Measurements from ENCODE around the gene RRP36. TPM values are rescaled to one million over a fixed set of nuclear protein-coding genes. Genes with fewer than 3 reads are reported as not detected.
A peak's percentile ranks its signal among the peaks of the same experiment; 100 is the strongest.
"Not testable (repeated sequence)": the region's sequence is repeated elsewhere in the genome, so short reads cannot be mapped to it uniquely, and the experiment has no call there.

The RRP36 gene
- total RNA-seq, 2 experiments from 2014 or later = 63.8 to 65.6 TPM

DNA sequence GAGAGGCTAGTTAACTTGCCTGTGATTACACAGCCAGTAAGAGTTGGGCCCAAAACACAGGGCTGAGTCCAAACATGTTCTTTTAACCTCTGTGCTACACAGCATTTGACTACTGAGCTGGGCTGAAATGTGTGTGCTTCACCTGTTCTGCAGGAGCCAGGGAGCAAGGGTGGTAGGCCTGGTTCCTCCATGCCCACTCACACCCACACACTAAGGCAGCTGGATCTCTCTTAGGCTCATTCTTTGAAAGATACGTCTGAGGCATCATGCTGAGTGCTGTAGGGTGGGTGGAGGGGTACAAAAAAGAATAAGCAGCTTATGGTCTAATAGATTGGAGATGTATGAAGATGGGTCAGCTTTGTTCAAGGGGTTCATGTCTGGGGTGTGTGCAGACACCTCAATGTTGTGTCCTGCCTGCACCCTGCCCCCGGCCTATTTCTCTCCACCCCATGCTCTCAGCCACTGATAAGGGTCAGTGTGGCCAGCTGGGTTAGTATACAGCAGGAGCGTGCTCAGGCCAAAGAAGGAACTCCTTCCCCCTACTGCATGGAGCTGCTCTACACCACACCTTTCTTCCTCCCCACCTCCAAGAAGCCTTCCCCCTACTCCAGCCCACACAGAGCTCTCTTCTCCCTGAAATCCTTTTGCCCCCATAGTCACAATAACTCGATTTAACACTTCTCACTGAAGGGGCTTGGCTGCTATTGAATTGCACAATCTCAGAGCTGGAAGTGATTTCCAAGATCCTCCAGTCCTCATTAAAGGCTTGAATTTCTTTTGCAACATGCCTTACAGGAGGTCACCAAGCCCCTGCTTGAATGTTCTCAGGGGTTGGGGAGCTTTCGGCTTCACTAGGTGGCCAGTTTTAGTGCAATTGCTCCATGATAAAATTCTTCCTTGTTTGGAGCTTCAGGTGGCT, 33.6 kb upstream of the RRP36 start:
- H3K27ac Mint-ChIP-seq = no peak overlapping the region
- ATAC-seq (ENCODE audit: low read depth) (no peak), DNase-seq (no peak)
- no peaks in the 10 kb centered on the region for H3K27me3 Mint-ChIP-seq
- peaks cover 22% of the 10 kb centered on the region for H3K36me3 Mint-ChIP-seq
- no peak overlapping the region for H3K4me3 Mint-ChIP-seq
- H3K4me1 Mint-ChIP-seq = peaks cover 42% of the 10 kb centered on the region
- no peaks in the 10 kb centered on the region for H3K9me3 Mint-ChIP-seq
- POLR2A ChIA-PET = interaction anchor here (0.6 to 2.3 kb wide), 5 partner anchors 9 to 66 kb away, joined by 3 to 16 read pairs (median 5); partner anchors contain the start of genes CNPY3, CUL7, PEX6 and RRP36

DNA sequence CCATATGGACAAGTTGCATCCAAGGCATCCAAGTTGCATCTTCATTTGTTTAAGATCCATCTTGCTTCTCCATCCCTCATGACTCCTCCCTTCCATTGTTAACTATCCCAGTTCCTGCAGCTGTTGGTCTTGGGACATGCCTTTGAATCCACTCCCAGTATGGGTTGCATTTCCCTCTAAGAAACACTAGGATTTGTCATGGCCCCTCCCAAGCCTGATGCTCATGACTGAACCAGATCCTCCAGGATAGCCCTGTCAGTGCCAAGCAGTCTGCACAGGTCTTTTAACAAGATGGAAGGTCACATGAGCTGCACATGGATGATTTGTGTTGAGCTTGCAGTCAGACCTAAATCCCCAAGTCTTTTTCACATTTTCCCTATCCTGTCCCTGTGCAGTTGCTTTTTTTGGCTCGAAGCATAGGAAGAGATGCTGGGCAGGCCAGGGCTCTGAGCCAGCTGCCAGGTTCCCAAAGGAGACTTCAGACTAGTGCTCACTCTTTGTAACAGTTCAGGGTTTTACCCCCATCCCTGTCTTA, 32.9 kb upstream of the RRP36 start:
- Mint-ChIP-seq H3K36me3 (peaks cover 25% of the 10 kb centered on the region), H3K27me3 (no peaks in the 10 kb centered on the region), H3K4me3 (no peak overlapping the region), H3K9me3 (no peaks in the 10 kb centered on the region), H3K4me1 (peaks cover 43% of the 10 kb centered on the region), H3K27ac (no peak overlapping the region)
- no peak for ATAC-seq (ENCODE audit: low read depth)
- POLR2A ChIA-PET = interaction anchor here (0.6 to 2.3 kb wide), 5 partner anchors 10 to 65 kb away, joined by 3 to 16 read pairs (median 5); partner anchors contain the start of genes CNPY3, CUL7, PEX6 and RRP36
- no peak for DNase-seq

DNA sequence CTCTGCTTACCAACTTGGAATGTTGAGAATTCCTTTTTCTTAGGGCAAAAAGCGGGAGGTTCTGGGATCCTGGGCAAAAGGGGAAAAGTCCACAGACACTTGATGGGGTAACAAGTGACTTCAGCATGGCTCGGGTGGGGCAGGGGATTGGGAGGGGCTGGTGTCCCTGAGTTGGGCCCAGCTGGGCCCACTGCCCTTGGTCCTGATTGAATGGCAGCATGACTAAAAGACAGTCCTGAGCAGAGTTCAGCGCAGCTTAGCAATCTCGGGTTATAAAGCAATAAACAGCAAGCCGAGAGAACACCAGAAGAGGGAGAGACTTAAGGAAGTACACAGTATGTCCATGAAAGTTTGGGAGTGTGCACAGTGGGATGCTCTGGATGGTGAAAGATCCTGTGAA, 31.5 kb upstream of the RRP36 start:
- Mint-ChIP-seq H3K9me3 (no peaks in the 10 kb centered on the region), H3K4me1 (peaks cover 39% of the 10 kb centered on the region), H3K27ac (no peak overlapping the region), H3K36me3 (peaks cover 26% of the 10 kb centered on the region), H3K4me3 (no peak overlapping the region), H3K27me3 (no peaks in the 10 kb centered on the region)
- DNase-seq = no peak
- POLR2A ChIA-PET = interaction anchor here (1.0 kb wide), 1 partner anchor 11 kb away, joined by 3 read pairs; the partner anchor contains the start of gene PEX6
- ATAC-seq (ENCODE audit: low read depth) = no peak

DNA sequence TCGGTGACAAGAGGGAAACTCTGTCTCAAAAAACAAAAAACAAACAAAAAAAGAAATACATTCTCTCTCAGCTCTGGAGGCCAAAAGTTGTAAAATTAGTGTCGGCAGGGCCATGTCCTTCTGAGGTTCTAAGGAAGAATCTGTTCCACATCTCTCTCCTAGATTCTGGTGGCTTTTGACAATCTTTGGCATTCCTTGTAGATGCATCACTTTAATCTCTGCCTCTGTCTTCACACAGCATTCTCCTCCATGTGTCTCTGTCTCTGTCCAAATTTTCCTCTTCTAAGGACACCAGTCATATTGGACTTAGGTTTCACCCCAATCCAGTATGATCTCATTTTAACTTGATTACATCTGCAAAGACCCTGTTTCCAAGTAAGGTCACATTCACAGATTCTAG, 28.0 kb upstream of the RRP36 start:
- H3K4me1 Mint-ChIP-seq = peaks cover 11% of the 10 kb centered on the region
- POLR2A ChIA-PET = interaction anchor here (1.6 kb wide), 1 partner anchor 9 kb away, joined by 5 read pairs; the partner anchor contains the start of gene PPP2R5D
- no peak overlapping the region for H3K27ac Mint-ChIP-seq
- no peaks in the 10 kb centered on the region for H3K9me3 Mint-ChIP-seq
- DNase-seq (no peak), ATAC-seq (ENCODE audit: low read depth) (no peak)
- no peaks in the 10 kb centered on the region for H3K27me3 Mint-ChIP-seq
- no peak overlapping the region for H3K4me3 Mint-ChIP-seq
- peaks cover 20% of the 10 kb centered on the region for H3K36me3 Mint-ChIP-seq

DNA sequence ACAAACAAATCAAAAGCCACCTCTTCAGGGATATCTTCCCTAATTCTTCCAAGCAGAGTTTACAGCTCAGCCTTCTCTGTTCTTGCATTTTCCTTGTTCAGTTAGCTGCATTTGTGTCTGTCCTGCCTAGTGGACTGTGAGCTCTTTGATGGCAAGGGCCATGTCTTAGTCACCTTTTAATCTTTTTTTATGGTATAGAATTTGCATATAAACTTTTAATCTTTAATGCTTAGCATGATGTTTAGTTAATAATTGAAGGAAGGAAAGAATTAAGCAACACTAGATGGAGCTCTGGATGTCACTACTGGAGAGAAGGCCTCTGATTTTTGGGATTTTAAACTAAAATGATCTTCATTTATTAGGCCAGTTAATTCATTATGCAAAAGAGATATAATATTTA, 24.9 kb upstream of the RRP36 start:
- Mint-ChIP-seq H3K4me3 (no peak overlapping the region), H3K9me3 (no peaks in the 10 kb centered on the region), H3K27me3 (no peaks in the 10 kb centered on the region), H3K4me1 (peaks cover 2% of the 10 kb centered on the region), H3K36me3 (peaks cover 7% of the 10 kb centered on the region), H3K27ac (no peak overlapping the region)
- POLR2A ChIA-PET = no interaction called here
- no peak for DNase-seq
- ATAC-seq (ENCODE audit: low read depth) = no peak

DNA sequence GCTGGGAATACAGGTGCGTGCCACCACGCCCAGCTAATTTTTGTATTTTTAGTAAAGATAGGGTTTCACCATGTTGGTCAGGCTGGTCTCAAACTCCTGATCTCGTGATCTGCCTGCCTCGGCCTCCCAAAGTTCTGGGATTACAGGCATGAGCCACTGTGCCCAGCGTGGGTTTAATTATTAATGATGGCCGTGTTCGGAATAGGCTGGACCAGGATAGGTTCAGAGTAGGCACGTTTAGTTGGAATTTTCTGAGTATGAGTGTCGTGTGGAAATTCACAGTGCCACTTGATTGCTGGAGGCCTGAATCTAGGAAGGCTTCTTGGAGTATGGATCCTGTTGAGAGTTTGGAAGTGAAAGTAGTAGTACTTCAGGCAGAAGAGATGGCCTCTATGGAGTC, 23.2 kb upstream of the RRP36 start:
- not testable (repeated sequence) for ATAC-seq (ENCODE audit: low read depth); H3K27ac Mint-ChIP-seq; H3K9me3 Mint-ChIP-seq

DNA sequence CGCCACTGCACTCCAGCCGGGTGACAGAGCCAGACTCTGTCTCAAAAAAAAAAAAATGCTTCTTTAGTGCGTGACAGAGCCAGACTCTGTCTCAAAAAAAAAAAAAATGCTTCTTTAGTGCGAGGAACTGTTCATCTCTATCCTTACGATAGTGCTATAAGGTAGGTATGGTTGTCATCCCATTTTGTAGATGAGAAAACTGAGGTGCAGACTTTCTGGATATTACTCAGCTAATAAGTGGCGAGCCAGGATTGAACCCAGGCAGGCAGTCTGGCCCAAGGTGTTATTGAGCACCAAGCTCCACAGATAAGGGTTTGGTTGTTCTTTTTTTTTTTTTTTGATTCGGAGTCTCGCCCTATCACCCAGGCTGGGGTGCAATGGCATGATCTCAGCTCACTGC, 19.6 kb upstream of the RRP36 start:
- no peak overlapping the region for H3K27ac Mint-ChIP-seq
- ATAC-seq (ENCODE audit: low read depth) (no peak), DNase-seq (no peak)
- H3K36me3 Mint-ChIP-seq = peaks cover 6% of the 10 kb centered on the region
- H3K4me1 Mint-ChIP-seq = no peaks in the 10 kb centered on the region
- H3K9me3 Mint-ChIP-seq = no peaks in the 10 kb centered on the region
- no peaks in the 10 kb centered on the region for H3K27me3 Mint-ChIP-seq
- POLR2A ChIA-PET = interaction anchor here (0.7 kb wide), 1 partner anchor 11 kb away, joined by 3 read pairs; no protein-coding TSS in a partner anchor
- H3K4me3 Mint-ChIP-seq = no peak overlapping the region

More for the DNA sequence above, 23.2 kb upstream of the RRP36 start:
- H3K4me1 Mint-ChIP-seq, H3K36me3 Mint-ChIP-seq, POLR2A ChIA-PET, H3K4me3 Mint-ChIP-seq, DNase-seq, H3K27me3 Mint-ChIP-seq: not testable (repeated sequence)

DNA sequence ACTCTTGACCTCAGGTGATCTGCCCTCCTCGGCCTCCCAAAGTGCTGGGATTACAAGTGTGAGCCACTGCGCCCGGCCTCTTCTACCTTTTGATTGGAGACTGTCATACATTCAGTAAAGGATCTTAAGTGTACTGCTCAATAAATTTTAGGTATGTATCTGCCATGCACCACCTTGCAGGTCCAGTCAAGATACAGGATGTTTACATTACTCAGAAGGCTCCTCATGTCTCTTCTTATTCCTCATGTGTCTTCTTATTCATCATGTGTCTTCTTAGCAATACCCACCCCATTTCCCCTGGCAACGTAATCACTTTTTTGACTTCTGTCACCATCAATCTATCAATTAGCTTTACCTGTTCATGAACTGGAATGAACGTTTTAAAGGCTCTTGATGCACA, 15.6 kb upstream of the RRP36 start:
- no peak for ATAC-seq (ENCODE audit: low read depth)
- H3K27me3 Mint-ChIP-seq = no peaks in the 10 kb centered on the region
- H3K27ac Mint-ChIP-seq = no peak overlapping the region
- H3K9me3 Mint-ChIP-seq = no peaks in the 10 kb centered on the region
- H3K4me3 Mint-ChIP-seq = no peak overlapping the region
- no peak for DNase-seq
- H3K4me1 Mint-ChIP-seq = no peaks in the 10 kb centered on the region
- POLR2A ChIA-PET = no interaction called here
- H3K36me3 Mint-ChIP-seq = peaks cover 15% of the 10 kb centered on the region

DNA sequence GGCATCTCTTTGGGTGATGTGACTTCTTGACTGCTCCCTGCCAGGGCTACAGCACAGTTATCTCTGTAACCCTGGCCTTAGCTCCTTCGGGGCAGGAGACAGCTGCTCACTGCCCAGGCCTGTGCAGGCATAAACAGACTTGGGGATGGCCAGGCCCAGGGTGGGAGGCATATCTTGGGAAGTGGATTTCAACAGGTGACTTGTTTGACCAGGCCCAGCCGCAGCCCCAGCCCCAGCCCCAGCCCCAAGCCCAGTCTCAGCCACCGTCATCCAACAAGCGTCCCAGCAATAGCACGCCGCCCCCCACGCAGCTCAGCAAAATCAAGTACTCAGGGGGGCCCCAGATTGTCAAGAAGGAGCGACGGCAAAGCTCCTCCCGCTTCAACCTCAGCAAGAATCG, 15.2 kb upstream of the RRP36 start:
- no peak for ATAC-seq (ENCODE audit: low read depth)
- POLR2A ChIA-PET = interaction anchor here (1.0 kb wide), 1 partner anchor 47 kb away, joined by 3 read pairs; the partner anchor contains the start of gene CUL7
- Mint-ChIP-seq H3K27ac (no peak overlapping the region), H3K36me3 (peaks cover 17% of the 10 kb centered on the region), H3K27me3 (no peaks in the 10 kb centered on the region), H3K9me3 (no peaks in the 10 kb centered on the region), H3K4me3 (no peak overlapping the region), H3K4me1 (no peaks in the 10 kb centered on the region)
- DNase-seq = no peak

DNA sequence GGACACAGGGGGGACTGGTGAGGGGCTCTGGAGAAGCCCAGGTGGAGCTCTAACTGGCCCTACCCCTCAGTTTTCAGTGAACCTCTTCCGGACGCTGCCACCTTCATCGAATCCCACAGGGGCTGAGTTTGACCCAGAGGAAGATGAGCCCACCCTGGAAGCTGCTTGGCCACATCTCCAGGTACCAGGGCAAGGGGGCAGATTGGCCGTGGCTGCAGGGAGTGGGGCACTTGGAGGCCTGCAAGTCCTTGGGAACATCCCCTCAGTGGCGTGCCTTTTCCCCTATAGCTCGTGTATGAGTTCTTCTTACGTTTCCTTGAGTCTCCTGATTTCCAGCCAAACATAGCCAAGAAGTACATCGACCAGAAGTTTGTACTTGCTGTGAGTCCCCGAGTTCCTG, 14.3 kb upstream of the RRP36 start:
- Mint-ChIP-seq H3K4me1 (peaks cover 7% of the 10 kb centered on the region), H3K36me3 (peaks cover 20% of the 10 kb centered on the region), H3K4me3 (no peak overlapping the region), H3K9me3 (no peaks in the 10 kb centered on the region), H3K27ac (peak overlapping the region; percentile 40), H3K27me3 (no peaks in the 10 kb centered on the region)
- DNase-seq (no peak), ATAC-seq (ENCODE audit: low read depth) (no peak)
- POLR2A ChIA-PET = interaction anchor here (1.0 kb wide), 1 partner anchor 46 kb away, joined by 3 read pairs; the partner anchor contains the start of gene CUL7

DNA sequence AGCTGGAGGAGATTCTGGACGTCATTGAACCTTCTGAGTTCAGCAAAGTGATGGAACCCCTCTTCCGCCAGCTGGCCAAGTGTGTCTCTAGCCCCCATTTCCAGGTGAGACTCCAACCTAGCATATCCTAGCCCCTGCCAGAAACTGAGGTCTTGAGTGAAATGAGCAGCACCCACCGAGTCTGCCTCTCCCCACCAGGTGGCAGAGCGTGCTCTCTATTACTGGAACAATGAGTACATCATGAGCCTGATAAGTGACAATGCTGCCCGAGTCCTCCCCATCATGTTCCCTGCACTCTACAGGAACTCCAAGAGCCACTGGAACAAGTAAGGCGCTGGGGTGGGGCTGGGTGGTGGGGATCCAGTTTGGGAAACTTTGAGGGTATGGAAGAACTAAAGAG, 12.3 kb upstream of the RRP36 start:
- Mint-ChIP-seq H3K4me1 (peaks cover 21% of the 10 kb centered on the region), H3K27me3 (no peaks in the 10 kb centered on the region), H3K9me3 (no peaks in the 10 kb centered on the region), H3K36me3 (peaks cover 28% of the 10 kb centered on the region), H3K27ac (no peak overlapping the region), H3K4me3 (no peak overlapping the region)
- DNase-seq (peak; percentile 47), ATAC-seq (ENCODE audit: low read depth) (no peak)
- POLR2A ChIA-PET = interaction anchor here (0.6 kb wide), 1 partner anchor 230 kb away, joined by 3 read pairs; no protein-coding TSS in a partner anchor

DNA sequence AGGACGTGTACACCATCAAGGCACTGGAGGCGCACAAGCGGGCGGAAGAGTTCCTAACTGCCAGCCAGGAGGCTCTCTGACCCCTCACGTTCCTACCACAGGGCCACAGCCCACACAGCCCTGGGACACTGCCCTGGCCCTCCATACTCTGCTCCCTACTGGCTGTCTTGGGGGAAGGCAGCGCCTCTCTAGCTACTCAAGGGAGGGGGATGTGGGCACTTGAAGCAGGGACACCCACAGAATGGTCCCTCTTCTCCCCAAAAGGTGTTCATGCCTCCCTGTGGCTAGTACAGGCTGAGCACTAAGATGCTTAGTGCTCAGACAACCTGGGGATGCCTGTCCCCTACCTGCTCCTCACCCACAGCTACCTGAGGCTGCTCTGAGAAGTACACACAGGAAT, 10.2 kb upstream of the RRP36 start:
- Mint-ChIP-seq H3K27me3 (no peaks in the 10 kb centered on the region), H3K4me3 (no peak overlapping the region), H3K27ac (no peak overlapping the region), H3K4me1 (peaks cover 31% of the 10 kb centered on the region), H3K36me3 (peaks cover 28% of the 10 kb centered on the region), H3K9me3 (no peaks in the 10 kb centered on the region)
- ATAC-seq (ENCODE audit: low read depth) (no peak), DNase-seq (no peak)
- POLR2A ChIA-PET = interaction anchor here (1.3 kb wide), 1 partner anchor 32 kb away, joined by 5 read pairs; the partner anchor contains the start of gene PEX6

DNA sequence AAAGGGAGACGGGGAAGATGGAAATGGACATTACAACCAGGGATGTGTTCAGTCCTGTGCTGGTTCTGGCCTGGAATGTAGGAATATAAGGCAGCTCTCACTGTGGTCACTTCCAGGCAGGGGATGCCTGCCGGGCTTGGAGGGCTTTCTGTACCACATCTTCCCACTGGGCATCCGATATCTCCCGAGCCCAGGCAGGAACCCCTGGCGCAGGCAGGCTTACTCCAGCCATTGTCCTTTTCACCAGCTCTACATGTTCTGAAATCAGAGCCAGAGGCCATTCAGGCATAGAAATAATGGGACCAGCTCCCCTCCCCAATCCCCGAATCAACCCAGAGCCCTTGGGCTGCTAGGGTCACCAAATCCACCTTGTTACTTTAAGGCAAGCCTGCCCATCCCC, 9.1 kb upstream of the RRP36 start:
- no peaks in the 10 kb centered on the region for H3K9me3 Mint-ChIP-seq
- peak overlapping the region; percentile 93 for H3K4me3 Mint-ChIP-seq
- peaks cover 34% of the 10 kb centered on the region for H3K4me1 Mint-ChIP-seq
- H3K36me3 Mint-ChIP-seq = peaks cover 27% of the 10 kb centered on the region
- ATAC-seq (ENCODE audit: low read depth) (no peak), DNase-seq (no peak)
- no peaks in the 10 kb centered on the region for H3K27me3 Mint-ChIP-seq
- POLR2A ChIA-PET = interaction anchor here (1.2 to 3.3 kb wide), 5 partner anchors 28 to 83 kb away, joined by 7 to 25 read pairs (median 16); partner anchors contain the start of genes CNPY3, CUL7, KLC4 and MRPL2
- peak overlapping the region; percentile 92 for H3K27ac Mint-ChIP-seq
